ENCODE data around the gene KCMF1. TPM values are rescaled to one million over a fixed set of nuclear protein-coding genes. Genes with fewer than 3 reads are reported as not detected.

The KCMF1 gene
- total RNA-seq, 1 experiment from 2014 or later: 70.6 TPM

GRCh38 chr2:84980263-84980983 lies 9.5 kb downstream of the KCMF1 start:
- peak; percentile 19 for DNase-seq (ENCODE audit: low read depth)

- no peak for DNase-seq (ENCODE audit: low read depth)
Observed at GRCh38 chr2:84986018-84986417, 15.1 kb downstream of the KCMF1 start.

- no peak for DNase-seq (ENCODE audit: low read depth)
Observed at GRCh38 chr2:84989422-84989821, 18.5 kb downstream of the KCMF1 start.

- no peak for DNase-seq (ENCODE audit: low read depth)
Observed at GRCh38 chr2:84989927-84990326, 19.0 kb downstream of the KCMF1 start.

- DNase-seq (ENCODE audit: low read depth): peak; percentile 57
Observed at GRCh38 chr2:84991404-84992160, 20.6 kb downstream of the KCMF1 start.

GRCh38 chr2:84995826-84996225 lies 24.9 kb downstream of the KCMF1 start:
- DNase-seq (ENCODE audit: low read depth): no peak

GRCh38 chr2:84996909-84997308 lies 25.9 kb downstream of the KCMF1 start:
- DNase-seq (ENCODE audit: low read depth): no peak

GRCh38 chr2:84999553-84999955 lies 28.6 kb downstream of the KCMF1 start:
- no peak for DNase-seq (ENCODE audit: low read depth)

GRCh38 chr2:85001595-85001994 lies 30.6 kb downstream of the KCMF1 start:
- no peak for DNase-seq (ENCODE audit: low read depth)

GRCh38 chr2:85002534-85002933 lies 31.6 kb downstream of the KCMF1 start:
- DNase-seq (ENCODE audit: low read depth): no peak

- no peak for DNase-seq (ENCODE audit: low read depth)
Observed at GRCh38 chr2:85008252-85008651, 37.3 kb downstream of the KCMF1 start.

GRCh38 chr2:85009019-85009618 lies 38.2 kb downstream of the KCMF1 start:
- no peak for DNase-seq (ENCODE audit: low read depth)

GRCh38 chr2:85010404-85010803 lies 39.4 kb downstream of the KCMF1 start:
- no peak for DNase-seq (ENCODE audit: low read depth)

GRCh38 chr2:85011098-85011497 lies 40.1 kb downstream of the KCMF1 start:
- DNase-seq (ENCODE audit: low read depth): peak; percentile 31

GRCh38 chr2:85011747-85012146 lies 40.8 kb downstream of the KCMF1 start:
- no peak for DNase-seq (ENCODE audit: low read depth)

GRCh38 chr2:85012431-85012830 lies 41.5 kb downstream of the KCMF1 start:
- no peak for DNase-seq (ENCODE audit: low read depth)

- DNase-seq (ENCODE audit: low read depth): no peak
Observed at GRCh38 chr2:85012855-85013254, 41.9 kb downstream of the KCMF1 start.

- no peak for DNase-seq (ENCODE audit: low read depth)
Observed at GRCh38 chr2:85015653-85016360, 44.8 kb downstream of the KCMF1 start.

- no peak for DNase-seq (ENCODE audit: low read depth)
Observed at GRCh38 chr2:85016446-85016845, 45.5 kb downstream of the KCMF1 start.

- no peak for DNase-seq (ENCODE audit: low read depth)
Observed at GRCh38 chr2:85017411-85018048, 46.6 kb downstream of the KCMF1 start.

- DNase-seq (ENCODE audit: low read depth): peak; percentile 35
Observed at GRCh38 chr2:85018049-85018447, 47.1 kb downstream of the KCMF1 start.
